Keratinocyte (primary cell): ENCODE data around the gene FEM1B. TPM values are rescaled to one million over a fixed set of nuclear protein-coding genes. Genes with fewer than 3 reads are reported as not detected.
A peak's percentile ranks its signal among the peaks of the same experiment; 100 is the strongest.

Experiments
- DNase-seq: peaks from one replicate; pipeline ENCODE4 v3.0.0-alpha.2; 2011; ENCODE audit warnings: low read depth, missing footprints, low spot score
- FAIRE-seq: peaks from 2 replicates; lab custom pipeline; 2011; peaks lifted over from hg19 to GRCh38; lab: Jason Lieb, UNC
- H2AFZ ChIP-seq: 2 replicates; pipeline ENCODE4 v1.6.0; 2012; ENCODE audit warnings: low read length, control low read depth, inconsistent platforms; ENCODE audit not compliant: control insufficient read depth
- H3K27ac ChIP-seq: 2 replicates; pipeline ENCODE4 v1.5.1; 2011; ENCODE audit warnings: low read length; ENCODE audit not compliant: control insufficient read depth, insufficient read depth
- H3K27me3 ChIP-seq: 3 replicates; pipeline ENCODE4 v1.6.0; 2011; ENCODE audit warnings: low read length; ENCODE audit not compliant: control insufficient read depth, insufficient read depth; ENCODE audit errors: extremely low read depth
- H3K36me3 ChIP-seq, 2 experiments: 2 replicates in 1 of 2; 3 replicates in 1 of 2; pipeline ENCODE4 v1.5.1; 2011; ENCODE audit warnings: low read length in 2 of 2, mild to moderate bottlenecking in 1 of 2; ENCODE audit not compliant: control insufficient read depth in 2 of 2, insufficient read depth in 2 of 2; ENCODE audit errors: extremely low read depth in 1 of 2
- H3K4me1 ChIP-seq: 3 replicates; pipeline ENCODE4 v1.5.1; 2011; ENCODE audit warnings: low read length; ENCODE audit not compliant: control insufficient read depth, insufficient read depth; ENCODE audit errors: extremely low read depth
- H3K4me2 ChIP-seq: 3 replicates; pipeline ENCODE4 v1.6.0; 2011; ENCODE audit warnings: low read depth, low read length; ENCODE audit not compliant: control insufficient read depth, insufficient read depth; ENCODE audit errors: extremely low read depth
- H3K4me3 ChIP-seq, 3 experiments: fragments of 200-600 bp in 1 of 3; sonication (generic) in 1 of 3; 2 replicates in 2 of 3; 3 replicates in 1 of 3; pipeline ENCODE4 v1.5.1; 2011 to 2016; ENCODE audit warnings: low read length in 3 of 3, mild to moderate bottlenecking in 3 of 3, control low read depth in 2 of 3, inconsistent platforms in 1 of 3, low read depth in 1 of 3, mixed read lengths in 1 of 3, mixed run types in 1 of 3, moderate library complexity in 1 of 3; ENCODE audit not compliant: control insufficient read depth in 2 of 3, insufficient read depth in 2 of 3; ENCODE audit errors: extremely low read depth in 1 of 3
- H3K79me2 ChIP-seq: 2 replicates; pipeline ENCODE4 v1.6.0; 2012; ENCODE audit warnings: low read length; ENCODE audit not compliant: control insufficient read depth, insufficient read depth
- H3K9ac ChIP-seq: 3 replicates; pipeline ENCODE4 v1.6.0; 2011; ENCODE audit warnings: low read length; ENCODE audit not compliant: control insufficient read depth, insufficient read depth; ENCODE audit errors: extremely low read depth
- H3K9me1 ChIP-seq: 3 replicates; pipeline ENCODE4 v1.6.0; 2011; ENCODE audit warnings: low read length; ENCODE audit not compliant: control insufficient read depth, insufficient read depth; ENCODE audit errors: extremely low read depth
- H3K9me3 ChIP-seq: 2 replicates; pipeline ENCODE4 v1.5.1; 2012; ENCODE audit warnings: low read depth, low read length; ENCODE audit not compliant: control insufficient read depth
- H4K20me1 ChIP-seq: 3 replicates; pipeline ENCODE4 v1.6.0; 2011; ENCODE audit warnings: low read length; ENCODE audit not compliant: control insufficient read depth, insufficient read depth; ENCODE audit errors: extremely low read depth
- EZH2 ChIP-seq: IDR thresholded peaks from one replicate; pipeline ENCODE4 v1.6.1; 2012; ENCODE audit warnings: inconsistent platforms, mild to moderate bottlenecking, low read length, moderate library complexity
- dilution Hi-C: fragments of 300-500 bp; cut with MboI; formaldehyde crosslinking; loops from one replicate; pipeline ENCODE4 v1.7.0; 2020; ENCODE audit warnings: low sequenced_read_pairs; ENCODE audit not compliant: extremely low pct_ligation_motif_present
- polyA plus RNA-seq, 5 experiments: library from polyadenylated mRNA; depleted of rRNA in 3 of 5; stranded (reverse) in 3 of 5; stranded (forward) in 1 of 5; unstranded in 1 of 5; fragments of >200 nt; gene quantifications; 1 replicate in 1 of 5; 2 replicates in 3 of 5; 3 replicates in 1 of 5; pipeline versions ENCODE4 v1.2.1 to v1.2.3, GENCODE V29; 2011 to 2012; ENCODE audit warnings: missing spikeins in 2 of 5, low read depth in 1 of 5, low replicate concordance in 1 of 5
- TF ChIP-seq, protein P1 (sequence below), 3 experiments: IDR thresholded peaks in 1 of 3; conservative IDR thresholded peaks in 1 of 3; optimal IDR thresholded peaks in 1 of 3; 2 replicates in 2 of 3; 3 replicates in 1 of 3; pipeline versions ENCODE3 to v1.5.1; 2011; ENCODE audit warnings: low read length in 3 of 3, mild to moderate bottlenecking in 3 of 3, moderate library complexity in 2 of 3, control low read depth in 1 of 3, inconsistent platforms in 1 of 3; ENCODE audit not compliant: insufficient read depth in 2 of 3; ENCODE audit errors: extremely low read depth in 1 of 3

FEM1B gene
- polyA plus RNA-seq, 1 donor (not counting 4 experiments of a cell fraction or from before 2014, with no cell fraction given), result 92.6 TPM

DNA sequence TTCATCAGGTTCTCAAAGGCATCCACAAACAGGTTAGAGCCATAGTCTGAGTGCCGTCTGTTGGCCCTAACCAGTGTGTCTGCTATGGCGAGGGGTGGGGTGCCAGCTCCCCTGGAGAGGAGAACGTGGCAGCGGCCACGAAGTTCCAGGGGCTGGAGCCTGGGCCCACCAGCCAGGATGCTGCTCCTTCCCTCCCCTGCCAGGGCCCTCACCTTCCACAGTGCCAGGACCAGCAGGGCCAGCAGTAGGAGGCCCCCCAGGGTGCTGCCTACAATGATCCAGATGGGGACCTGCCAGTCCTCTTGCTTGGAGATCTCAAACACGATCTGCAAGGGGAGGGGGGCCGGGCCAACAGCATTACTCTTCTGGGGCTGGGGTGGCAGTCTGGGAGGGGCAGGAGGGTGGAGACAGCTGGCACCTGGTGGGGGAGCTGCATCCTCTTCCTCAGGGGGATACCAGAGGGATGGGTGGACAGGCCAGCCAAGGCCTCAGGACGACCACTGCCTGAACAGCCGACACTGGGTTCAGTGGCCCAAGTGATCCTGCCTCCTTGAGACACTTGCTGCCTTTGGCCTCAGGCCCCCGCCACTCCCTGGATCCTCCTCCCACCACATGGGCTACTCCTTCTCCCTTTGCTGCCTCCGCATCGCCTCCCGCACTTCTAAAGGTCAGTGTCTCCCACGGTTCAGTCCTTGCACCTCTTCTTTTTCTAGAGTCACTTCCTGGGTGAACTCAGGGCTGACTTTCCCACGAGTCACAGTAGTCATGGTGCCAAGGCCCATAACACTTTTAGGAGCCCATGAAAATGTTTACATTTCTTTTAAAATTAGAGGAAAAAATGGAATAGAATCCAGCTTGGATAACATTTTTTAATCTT, 26.3 kb downstream of the FEM1B start:
- no peaks in the 10 kb centered on the region for H4K20me1 ChIP-seq
- no peak overlapping the region for H3K4me2 ChIP-seq
- no peaks in the 10 kb centered on the region for H3K79me2 ChIP-seq
- H3K36me3 ChIP-seq, result peaks cover 0 to 9% of the 10 kb centered on the region in 2 experiments
- FAIRE-seq (no peak), DNase-seq (no peak)
- peaks cover 25% of the 10 kb centered on the region for H3K4me1 ChIP-seq
- dilution Hi-C loops, result no loop called here
- H3K9ac ChIP-seq, result peak overlapping the region; percentile 45
- TF ChIP-seq EZH2, result no peak
- TF ChIP-seq, protein P1, sequence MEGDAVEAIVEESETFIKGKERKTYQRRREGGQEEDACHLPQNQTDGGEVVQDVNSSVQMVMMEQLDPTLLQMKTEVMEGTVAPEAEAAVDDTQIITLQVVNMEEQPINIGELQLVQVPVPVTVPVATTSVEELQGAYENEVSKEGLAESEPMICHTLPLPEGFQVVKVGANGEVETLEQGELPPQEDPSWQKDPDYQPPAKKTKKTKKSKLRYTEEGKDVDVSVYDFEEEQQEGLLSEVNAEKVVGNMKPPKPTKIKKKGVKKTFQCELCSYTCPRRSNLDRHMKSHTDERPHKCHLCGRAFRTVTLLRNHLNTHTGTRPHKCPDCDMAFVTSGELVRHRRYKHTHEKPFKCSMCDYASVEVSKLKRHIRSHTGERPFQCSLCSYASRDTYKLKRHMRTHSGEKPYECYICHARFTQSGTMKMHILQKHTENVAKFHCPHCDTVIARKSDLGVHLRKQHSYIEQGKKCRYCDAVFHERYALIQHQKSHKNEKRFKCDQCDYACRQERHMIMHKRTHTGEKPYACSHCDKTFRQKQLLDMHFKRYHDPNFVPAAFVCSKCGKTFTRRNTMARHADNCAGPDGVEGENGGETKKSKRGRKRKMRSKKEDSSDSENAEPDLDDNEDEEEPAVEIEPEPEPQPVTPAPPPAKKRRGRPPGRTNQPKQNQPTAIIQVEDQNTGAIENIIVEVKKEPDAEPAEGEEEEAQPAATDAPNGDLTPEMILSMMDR (optimal IDR thresholded peaks at IDR 0.05 in 1 of 3, IDR thresholded peaks at IDR 0.05 in 1 of 3, conservative IDR thresholded peaks at IDR 0.05 in 1 of 3; ENCODE audit: extremely low read depth in 1 of 3, insufficient read depth in 2 of 3, low read length in 3 of 3), result no peak
- H3K9me3 ChIP-seq, result no peaks in the 10 kb centered on the region
- H3K9me1 ChIP-seq, result peaks cover 6% of the 10 kb centered on the region
- H3K27me3 ChIP-seq, result peaks cover 4% of the 10 kb centered on the region
- H2AFZ ChIP-seq, result no peak overlapping the region
- H3K27ac ChIP-seq, result peak overlapping the region; percentile 69
- H3K4me3 ChIP-seq, result no peak overlapping the region

DNA sequence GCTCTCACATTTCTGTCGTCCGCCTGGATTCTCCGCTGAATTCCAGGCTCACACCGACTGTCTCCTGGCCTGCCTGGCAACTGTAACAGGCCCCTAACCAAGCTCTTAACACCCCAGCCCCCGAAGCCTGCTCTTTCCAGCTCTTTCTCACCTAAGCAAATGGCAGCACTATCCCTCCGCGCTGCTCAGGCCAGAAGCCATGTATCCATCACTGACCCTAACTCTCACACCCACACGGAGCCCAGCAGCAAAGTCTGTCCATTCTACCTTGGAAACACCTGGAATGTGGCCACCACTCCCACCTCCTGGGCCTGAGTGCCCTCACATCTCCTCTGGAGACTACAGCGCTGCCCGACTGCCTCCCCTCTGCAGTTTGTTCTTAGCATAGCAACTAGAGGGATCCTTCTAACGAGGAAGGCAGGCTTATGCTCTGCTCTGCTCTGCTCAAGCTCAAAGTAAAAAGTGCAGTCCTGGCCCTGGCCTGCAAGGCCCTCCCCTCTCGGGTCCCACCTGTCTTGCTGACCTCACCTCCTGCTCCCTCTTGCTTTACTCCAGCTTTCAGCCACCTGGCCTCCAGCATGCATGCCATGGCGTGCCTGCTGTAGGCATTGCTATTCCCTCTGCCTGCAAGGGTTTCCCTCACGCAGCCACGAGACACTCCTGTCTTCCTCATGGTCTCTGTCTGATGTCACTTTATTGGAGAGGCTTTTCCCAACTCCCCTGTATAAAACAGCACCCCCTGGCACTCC, 27.2 kb downstream of the FEM1B start:
- H2AFZ ChIP-seq, result peak overlapping the region; percentile 47
- H3K9ac ChIP-seq, result peak overlapping the region; percentile 60
- no peaks in the 10 kb centered on the region for H3K79me2 ChIP-seq
- peak overlapping the region; percentile 69 for H3K27ac ChIP-seq
- peaks cover 0 to 3% of the 10 kb centered on the region in 2 experiments for H3K36me3 ChIP-seq
- no peaks in the 10 kb centered on the region for H3K9me3 ChIP-seq
- peaks cover 4% of the 10 kb centered on the region for H3K27me3 ChIP-seq
- H3K4me1 ChIP-seq, result peaks cover 25% of the 10 kb centered on the region
- H3K4me3 ChIP-seq, result no peak overlapping the region
- peaks cover 6% of the 10 kb centered on the region for H3K9me1 ChIP-seq
- DNase-seq (peak; percentile 69), FAIRE-seq (peak; percentile 94)
- dilution Hi-C loops, result no loop called here
- no peaks in the 10 kb centered on the region for H4K20me1 ChIP-seq
- H3K4me2 ChIP-seq, result peak overlapping the region; percentile 62
- TF ChIP-seq EZH2, result no peak
- TF ChIP-seq, protein P1 (optimal IDR thresholded peaks at IDR 0.05 in 1 of 3, IDR thresholded peaks at IDR 0.05 in 1 of 3, conservative IDR thresholded peaks at IDR 0.05 in 1 of 3; ENCODE audit: extremely low read depth in 1 of 3, insufficient read depth in 2 of 3, low read length in 3 of 3), result peak in 1 of 3 experiments; percentile 0
